H1 (cell line): Measurements from ENCODE around the gene DCHS1. TPM values are rescaled to one million over a fixed set of nuclear protein-coding genes. Genes with fewer than 3 reads are reported as not detected.

ENCODE experiments used
- ASH2L ChIP-seq: fragments of 200-600, 300-600 bp; sonication (generic); IDR thresholded peaks from one replicate; pipeline ENCODE4 v1.7.1; 2017; ENCODE audit warnings: low read length
- ATF2 ChIP-seq: IDR thresholded peaks from 2 replicates; pipeline ENCODE4 v1.6.1; 2012; ENCODE audit warnings: low read length, inconsistent platforms
- BACH1 ChIP-seq: IDR thresholded peaks from 2 replicates; pipeline ENCODE4 v1.6.1; 2012; ENCODE audit warnings: low read length, improper control_type of control experiment
- CTCF ChIP-seq, 3 experiments: IDR thresholded peaks; 1 replicate in 2 of 3; 2 replicates in 1 of 3; pipeline versions ENCODE4 v1.5.1 to v1.6.1; 2011; ENCODE audit warnings: low read length in 3 of 3, mild to moderate bottlenecking in 3 of 3, inconsistent platforms in 2 of 3, low read depth in 1 of 3, moderate library complexity in 1 of 3; ENCODE audit not compliant: insufficient read depth in 1 of 3; ENCODE audit errors: control extremely low read depth in 1 of 3
- EP300 ChIP-seq, 2 experiments: IDR thresholded peaks; 1 replicate in 1 of 2; 2 replicates in 1 of 2; pipeline ENCODE4 v1.6.1; 2011 to 2012; ENCODE audit warnings: low read depth in 2 of 2, low read length in 2 of 2, mild to moderate bottlenecking in 2 of 2, borderline replicate concordance in 1 of 2, inconsistent platforms in 1 of 2, moderate library complexity in 1 of 2
- JUN ChIP-seq: IDR thresholded peaks from 2 replicates; pipeline ENCODE4 v1.6.1; 2011; ENCODE audit warnings: low read depth, mild to moderate bottlenecking, improper control_type of control experiment, low read length
- MAFK ChIP-seq: IDR thresholded peaks from 2 replicates; pipeline ENCODE4 v1.6.1; 2012; ENCODE audit warnings: low read depth, mild to moderate bottlenecking, improper control_type of control experiment, low read length
- SAP30 ChIP-seq: fragments of 300-600 bp; sonication (generic); IDR thresholded peaks from 2 replicates; pipeline ENCODE4 v1.7.1; 2012; ENCODE audit warnings: low read length, moderate library complexity, mild to moderate bottlenecking, inconsistent platforms; ENCODE audit not compliant: insufficient read depth, insufficient replicate concordance
- TCF12 ChIP-seq: IDR thresholded peaks from 2 replicates; pipeline ENCODE4 v1.6.1; 2011; ENCODE audit warnings: low read depth, mild to moderate bottlenecking, low read length
- polyA plus RNA-seq, 7 experiments: library from polyadenylated mRNA; depleted of rRNA in 3 of 7; stranded (reverse) in 5 of 7; unstranded in 2 of 7; fragments of >200 nt in 5 of 7; fragments of 200-250 nt in 2 of 7; gene quantifications; 1 replicate in 5 of 7; 2 replicates in 1 of 7; 4 replicates in 1 of 7; pipeline versions ENCODE4 v1.2.1 to v1.2.3, GENCODE V29; 2011 to 2013; ENCODE audit warnings: missing spikeins in 2 of 7, mixed read lengths in 2 of 7
- total RNA-seq: library from RNA; stranded (reverse); fragmentation: NEBNext Ultra II Directional; extraction: Animal tissue kit (Norgen Biotek cat#: 25700); gene quantifications from 2 replicates; pipeline ENCODE4 v1.2.1, GENCODE V29; 2021

Gene DCHS1
- total and polyA plus RNA-seq, 2 of the 8 experiments (the other 6 are each of a cell fraction or from before 2014, with no cell fraction given): 8.2 to 10.5 TPM

- TF ChIP-seq CTCF (IDR thresholded peaks at IDR 0.05; ENCODE audit: control extremely low read depth in 1 of 3, insufficient read depth in 1 of 3, low read depth in 1 of 3, low read length in 3 of 3) (no peak), JUN (no peak), SAP30 (no peak), EP300 (IDR thresholded peaks at IDR 0.05; ENCODE audit: borderline replicate concordance in 1 of 2, low read depth in 2 of 2, low read length in 2 of 2) (no peak), BACH1 (no peak), TCF12 (no peak), ASH2L (no peak), ATF2 (no peak), MAFK (no peak)
These were observed 27.8 kb downstream of the DCHS1 start (continued) for GRCh38 chr11:6627762-6628241.
